HepG2 (cell line): ENCODE data around the gene PAX7. TPM values are rescaled to one million over a fixed set of nuclear protein-coding genes. Genes with fewer than 3 reads are reported as not detected.

Experiments
- ATAC-seq: fragments of 200-7000 bp; cut with Tn5 transposase; 3 replicates; pipeline ENCODE4 v1.9.1; 2020; ENCODE audit warnings: mild to moderate bottlenecking, moderate library complexity
- BruUV-seq: library from RNA; stranded (reverse); fragments of 400-500 nt; replicated peaks from 2 replicates; lab custom pipeline; 2021; lab: Mats Ljungman, UMichigan
- CTCF ChIA-PET: fragments of 300-600 bp; formaldehyde crosslinking; extraction: SDS; loops from one replicate; lab custom pipeline; 2021; ENCODE audit warnings: low total read pairs, inconsistent platforms, low intra/inter-chr PET ratio; lab: Yijun Ruan, JAX
- POLR2A ChIA-PET: fragments of 350-600 bp; sonication (Branson Sonifier 250); formaldehyde crosslinking; loops from one replicate; lab custom pipeline; 2020; ENCODE audit warnings: antibody characterized with exemption, inconsistent platforms; lab: Yijun Ruan, JAX
- DNase-seq: peaks from one replicate; pipeline ENCODE4 v3.0.0-alpha.2; 2015; ENCODE audit warnings: low spot score
- FAIRE-seq: peaks from 3 replicates; lab custom pipeline; 2011; peaks lifted over from hg19 to GRCh38; lab: Jason Lieb, UNC
- H2AFZ ChIP-seq: one replicate; pipeline ENCODE4 v1.6.1; 2011; ENCODE audit warnings: low read length, inconsistent platforms
- H3K27ac ChIP-seq: fragments of 300-600 bp; 3 replicates; pipeline ENCODE4 v1.8.0; 2011; ENCODE audit warnings: mixed run types, mild to moderate bottlenecking, mixed read lengths, low read length, inconsistent platforms; ENCODE audit not compliant: insufficient read depth; ENCODE audit errors: extremely low read length
- H3K27me3 ChIP-seq, 2 experiments: fragments of 200-600 bp in 1 of 2; 2 replicates in 1 of 2; 3 replicates in 1 of 2; pipeline versions ENCODE4 v1.6.0 to v1.8.0; 2011; ENCODE audit warnings: low read length in 2 of 2, mild to moderate bottlenecking in 2 of 2, moderate library complexity in 2 of 2, inconsistent platforms in 1 of 2; ENCODE audit not compliant: insufficient read depth in 2 of 2, control insufficient read depth in 1 of 2
- H3K36me3 ChIP-seq, 2 experiments: fragments of 200-600 bp in 1 of 2; replicated peaks in 1 of 2; 2 replicates in 1 of 2; 3 replicates in 1 of 2; pipeline versions ENCODE4 v1.5.1 to v1.8.0; 2011; ENCODE audit warnings: low read length in 2 of 2, inconsistent platforms in 1 of 2; ENCODE audit not compliant: insufficient read depth in 2 of 2, control insufficient read depth in 1 of 2
- H3K4me1 ChIP-seq: 2 replicates; pipeline ENCODE4 v1.5.1; 2012; ENCODE audit warnings: low read length, inconsistent platforms; ENCODE audit not compliant: insufficient read depth
- H3K4me2 ChIP-seq: 2 replicates; pipeline ENCODE4 v1.6.0; 2011; ENCODE audit warnings: low read depth, low read length, inconsistent platforms
- H3K4me3 ChIP-seq, 3 experiments: fragments of 200-600 bp in 1 of 3; sonication (generic), shearing (Covaris generic) in 1 of 3; replicated peaks in 1 of 3; 2 replicates each; pipeline ENCODE4 v1.5.1; 2011 to 2016; ENCODE audit warnings: low read length in 3 of 3, inconsistent platforms in 2 of 3, low read depth in 2 of 3, mild to moderate bottlenecking in 2 of 3, control low read depth in 1 of 3, mixed read lengths in 1 of 3; ENCODE audit not compliant: insufficient read depth in 1 of 3
- H3K79me2 ChIP-seq: one replicate; pipeline ENCODE4 v1.6.1; 2011; ENCODE audit warnings: low read length, inconsistent platforms; ENCODE audit not compliant: insufficient read depth
- H3K9ac ChIP-seq: 2 replicates; pipeline ENCODE4 v1.6.0; 2011; ENCODE audit warnings: mild to moderate bottlenecking, low read depth, low read length, inconsistent platforms; ENCODE audit not compliant: insufficient read depth
- H3K9me3 ChIP-seq: 2 replicates; pipeline ENCODE4 v1.5.1; 2012; ENCODE audit warnings: mild to moderate bottlenecking, low read length
- H4K20me1 ChIP-seq: 2 replicates; pipeline ENCODE4 v1.6.0; 2011; ENCODE audit warnings: inconsistent platforms, mild to moderate bottlenecking, low read length, moderate library complexity; ENCODE audit not compliant: insufficient read depth
- CCAR2 ChIP-seq: fragments of 200-400 bp; formaldehyde crosslinking; optimal IDR thresholded peaks from 2 replicates; pipeline ENCODE3; 2018; ENCODE audit warnings: low read depth, mild to moderate bottlenecking, low read length, moderate library complexity
- FOXJ3 ChIP-seq: sonication (generic); formaldehyde crosslinking; IDR thresholded peaks from 2 replicates; pipeline ENCODE4 v1.4.0; 2020; ENCODE audit warnings: missing genetic modification reagents, mild to moderate bottlenecking, borderline replicate concordance
- HNF1A ChIP-seq, 2 experiments: sonication (generic) in 1 of 2; formaldehyde crosslinking in 1 of 2; IDR thresholded peaks; 2 replicates each; pipeline versions ENCODE4 v1.4.0 to v1.6.1; 2016 to 2020; ENCODE audit warnings: borderline replicate concordance in 1 of 2, low read depth in 1 of 2, mild to moderate bottlenecking in 1 of 2, missing genetic modification reagents in 1 of 2
- NCOA2 ChIP-seq: sonication (generic); formaldehyde crosslinking; IDR thresholded peaks from 2 replicates; pipeline ENCODE4 v1.8.0; 2022; ENCODE audit warnings: inconsistent platforms
- RBFOX2 ChIP-seq: fragments of 200-400 bp; formaldehyde crosslinking; IDR thresholded peaks from 2 replicates; pipeline ENCODE4 v1.6.1; 2017; ENCODE audit warnings: low read depth, mild to moderate bottlenecking, low read length
- U2AF1 ChIP-seq: fragments of 200-400 bp; formaldehyde crosslinking; optimal IDR thresholded peaks from 2 replicates; pipeline ENCODE3; 2017; ENCODE audit warnings: mild to moderate bottlenecking, low read depth, low read length
- ZNF224 ChIP-seq: sonication (generic); formaldehyde crosslinking; IDR thresholded peaks from 2 replicates; pipeline ENCODE4 v1.5.0; 2020; ENCODE audit warnings: mild to moderate bottlenecking, missing genetic modification reagents
- ZNF343 ChIP-seq: sonication (generic); formaldehyde crosslinking; IDR thresholded peaks from 2 replicates; pipeline ENCODE4 v1.4.0; 2020; ENCODE audit warnings: mild to moderate bottlenecking, missing genetic modification reagents
- ZNF549 ChIP-seq: sonication (generic); formaldehyde crosslinking; IDR thresholded peaks from 2 replicates; pipeline ENCODE4 v1.5.0; 2020; ENCODE audit warnings: missing genetic modification reagents
- ZNF564 ChIP-seq: sonication (generic); formaldehyde crosslinking; IDR thresholded peaks from 2 replicates; pipeline ENCODE4 v1.8.1; 2023; ENCODE audit warnings: mild to moderate bottlenecking, missing genetic modification reagents
- ZNF576 ChIP-seq: sonication (generic); formaldehyde crosslinking; IDR thresholded peaks from 2 replicates; pipeline ENCODE4 v1.4.0; 2020; ENCODE audit warnings: mild to moderate bottlenecking, missing genetic modification reagents
- ZNF790 ChIP-seq: sonication (generic); formaldehyde crosslinking; IDR thresholded peaks from 2 replicates; pipeline ENCODE4 v1.8.0; 2022; ENCODE audit warnings: missing genetic modification reagents, mild to moderate bottlenecking, borderline replicate concordance
- ZNF800 ChIP-seq: sonication (generic); formaldehyde crosslinking; IDR thresholded peaks from 2 replicates; pipeline ENCODE4 v1.4.0; 2020; ENCODE audit warnings: missing genetic modification reagents
- WGBS: methylation state at CpG from one replicate; pipeline ENCODE4 v1.1.6; 2017; ENCODE audit warnings: low lambda C conversion rate; 5-methylcytosine and 5-hydroxymethylcytosine counted together
- in situ Hi-C: cut with HindIII; loops from 2 replicates; pipeline ENCODE4 v1.10.0; 2017; ENCODE audit warnings: low pct_unique_long_range_greater_than_20kb; ENCODE audit not compliant: extremely low pct_ligation_motif_present
- intact Hi-C: fragments of 100-400 bp; cut with micrococcal nuclease; formaldehyde crosslinking; loops from one replicate; pipeline ENCODE4 v1.10.0; 2022; ENCODE audit not compliant: unreplicated experiment
- polyA plus RNA-seq, 8 experiments: library from polyadenylated mRNA; depleted of rRNA in 3 of 8; stranded (reverse) in 7 of 8; unstranded in 1 of 8; fragments of >200 nt; fragmentation: Illumina TruSeq in 4 of 8; extraction: Trizol in 4 of 8; gene quantifications; 2 replicates each; pipeline versions ENCODE4 v1.2.1 to v1.2.3, GENCODE V29; 2011 to 2016; ENCODE audit warnings: low read depth in 4 of 8, missing spikeins in 1 of 8, mixed read lengths in 1 of 8; ENCODE audit not compliant: insufficient read depth in 1 of 8
- total RNA-seq, 5 experiments: library from RNA; depleted of rRNA; stranded (reverse); fragments of >200 nt; fragmentation: Illumina TruSeq; extraction: Trizol; gene quantifications; 2 replicates each; pipeline ENCODE4 v1.2.3, GENCODE V29; 2016; ENCODE audit warnings: low read depth in 1 of 5

The PAX7 gene
- total and polyA plus RNA-seq, 2 of the 13 experiments (the other 11 are each of a cell fraction or from before 2014, with no cell fraction given) = not detected

- no peaks in the 10 kb centered on the region for H3K9me3 ChIP-seq
- no peak for DNase-seq
- H3K79me2 ChIP-seq = no peaks in the 10 kb centered on the region
- peaks cover 9 to 87% of the 10 kb centered on the region in 2 experiments for H3K27me3 ChIP-seq
- H3K4me2 ChIP-seq = no peak overlapping the region
- no peaks in the 10 kb centered on the region for H3K4me1 ChIP-seq
- FAIRE-seq = no peak
- H3K27ac ChIP-seq = no peak overlapping the region
- ATAC-seq = no peak
- no peaks in the 10 kb centered on the region for H4K20me1 ChIP-seq
- CTCF ChIA-PET = no interaction called here
- intact Hi-C loops = no loop called here
- WGBS = 20% methylated on average over 13 of the region's 13 CpGs
- no peak overlapping the region for H3K9ac ChIP-seq
- no peak overlapping the region for H3K4me3 ChIP-seq
- in situ Hi-C loops = no loop called here
- no peak overlapping the region for H2AFZ ChIP-seq
- POLR2A ChIA-PET = no interaction called here
- no TSS peak for BruUV-seq
- no peaks in the 10 kb centered on the region for H3K36me3 ChIP-seq
- TF ChIP-seq ZNF576 (no peak), ZNF800 (no peak), ZNF224 (CRISPR knock-in tag) (no peak), CCAR2 (no peak), RBFOX2 (no peak), ZNF343 (CRISPR knock-in tag) (no peak), HNF1A (IDR thresholded peaks at IDR 0.05; ENCODE audit: low read depth) (no peak), HNF1A (CRISPR knock-in tag; IDR thresholded peaks at IDR 0.05; ENCODE audit: borderline replicate concordance) (no peak), ZNF564 (CRISPR knock-in tag) (no peak), NCOA2 (no peak), U2AF1 (no peak), ZNF549 (no peak), ZNF790 (no peak), FOXJ3 (CRISPR knock-in tag) (no peak)
Observed at GRCh38 chr1:18653916-18654315, 23.3 kb downstream of the PAX7 start.
